ENCODE results near the gene ME3.

The ME3 gene

DNA sequence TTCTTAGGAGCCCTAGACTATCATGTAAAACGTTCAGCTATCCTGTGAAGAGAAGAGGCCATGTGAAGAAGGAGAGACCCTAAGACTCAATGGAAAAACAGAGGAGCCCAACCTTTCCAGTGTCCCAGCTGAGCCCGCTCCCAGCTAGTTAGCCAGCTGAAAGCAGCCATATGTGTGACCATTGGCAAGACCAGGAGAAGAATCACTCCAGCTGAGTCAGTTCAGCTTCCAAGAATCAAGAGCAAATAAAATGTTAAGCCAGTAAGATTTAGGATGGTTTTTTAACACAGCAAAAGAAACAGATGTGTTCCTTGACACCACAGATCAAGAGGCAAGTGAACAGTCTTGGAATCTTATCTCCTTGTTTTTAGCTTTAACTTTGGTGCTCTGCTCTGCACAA, 189.7 kb downstream of the ME3 start:
- no peak for DNase-seq

DNA sequence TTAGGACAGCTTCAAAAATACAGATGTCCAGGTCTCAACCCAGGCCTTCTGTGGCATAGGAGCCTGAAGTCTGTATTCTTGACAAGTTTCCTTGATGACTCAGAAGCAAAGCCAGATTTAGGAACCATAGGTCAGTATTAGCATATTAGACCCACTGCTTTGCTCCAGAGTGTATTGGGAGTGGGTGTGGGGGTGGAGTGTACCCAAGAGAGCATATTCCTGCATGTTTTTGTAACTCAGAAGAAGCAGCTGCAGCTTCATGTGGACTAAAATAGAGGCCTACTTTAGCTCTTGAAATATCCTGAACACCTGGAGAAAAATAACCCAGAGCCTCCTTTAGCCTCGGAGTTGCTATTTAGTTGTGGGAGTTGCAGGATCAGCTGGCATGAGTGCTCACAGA, 191.0 kb downstream of the ME3 start:
- no peak for DNase-seq

DNA sequence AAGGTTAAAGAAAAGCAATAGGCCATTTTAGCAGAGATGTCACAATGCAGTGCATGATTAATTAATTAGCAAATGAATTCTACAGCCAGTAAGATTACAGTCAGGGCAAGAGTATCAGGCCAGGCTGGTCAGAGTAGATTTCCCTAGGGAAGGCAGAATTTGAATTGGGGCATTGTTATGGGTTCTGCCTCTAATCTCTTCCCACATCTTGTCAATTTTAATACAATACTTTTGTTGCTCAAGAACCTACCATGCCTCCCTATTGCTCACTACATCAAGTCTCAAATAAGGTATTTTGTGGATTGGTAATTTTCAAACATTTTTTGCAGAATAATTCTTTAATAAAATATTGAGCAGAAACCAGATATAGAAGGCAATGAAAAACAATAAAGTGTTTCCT, 194.1 kb downstream of the ME3 start:
- DNase-seq = no peak

DNA sequence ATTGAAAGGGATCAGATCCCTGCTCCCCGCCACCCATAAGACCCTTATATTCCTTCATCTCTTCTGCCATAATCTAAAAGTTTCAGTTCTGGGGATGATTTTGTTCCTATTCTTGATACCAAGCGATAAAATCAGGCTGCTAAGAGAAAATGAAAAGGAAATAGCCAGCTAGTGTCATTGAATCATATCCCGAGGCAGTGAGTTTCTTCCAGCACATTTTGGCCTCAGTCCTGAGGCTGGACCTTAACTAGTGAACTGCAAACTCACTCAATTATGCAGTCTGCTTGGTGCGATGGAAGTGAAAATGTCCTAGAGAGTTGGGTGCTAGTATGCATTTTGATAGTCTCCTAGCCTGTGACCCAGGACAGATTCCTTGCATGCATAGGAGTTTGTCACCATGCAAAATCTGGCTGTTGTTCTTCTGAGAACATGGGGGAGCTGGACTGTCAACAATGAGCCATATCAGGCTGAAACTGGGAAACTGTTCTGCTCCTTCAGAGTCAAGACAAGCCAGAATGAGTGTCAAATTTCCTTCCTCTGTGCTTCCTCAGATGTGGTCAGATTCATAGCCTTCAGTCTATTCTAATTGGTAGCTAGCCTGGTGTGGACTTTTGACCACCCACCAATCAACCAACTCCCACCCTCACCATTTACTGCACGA, 194.8 kb downstream of the ME3 start:
- peak; percentile 21 for DNase-seq

DNA sequence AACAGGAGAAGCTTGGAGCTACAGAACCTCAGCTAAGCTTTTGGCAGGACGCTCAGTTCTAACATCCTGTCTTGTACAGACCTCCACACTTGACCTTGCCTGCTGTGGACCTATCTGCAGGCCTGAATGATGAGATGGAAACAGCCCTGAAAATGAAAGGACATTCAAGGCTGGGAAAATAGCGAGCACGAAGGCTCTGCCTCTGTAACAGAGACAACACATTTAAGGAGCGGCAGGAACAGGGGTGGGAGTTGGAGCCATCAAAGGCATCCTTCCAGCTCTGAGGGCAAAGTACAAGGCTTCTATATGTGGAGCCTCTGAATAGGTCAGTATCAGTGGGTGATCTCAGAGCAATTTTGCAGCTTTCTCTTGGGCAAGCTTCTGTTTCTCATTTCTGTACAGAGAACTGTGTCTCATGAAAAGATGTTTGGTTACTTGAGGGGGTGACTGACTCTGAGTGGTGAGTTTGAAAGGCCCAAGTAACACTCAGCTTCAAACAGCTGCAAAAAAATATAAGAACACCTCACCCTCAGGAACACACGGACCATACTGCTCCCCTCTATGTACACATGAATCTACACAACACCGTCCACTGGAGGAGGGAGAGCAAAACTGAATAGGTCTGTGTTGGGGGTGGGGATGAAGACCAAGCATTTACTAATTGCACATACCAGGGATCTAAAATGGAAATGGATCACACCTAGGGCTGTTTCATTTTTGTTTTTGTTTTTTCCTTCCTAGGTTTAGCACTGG, 196.1 kb downstream of the ME3 start:
- no peak for DNase-seq

DNA sequence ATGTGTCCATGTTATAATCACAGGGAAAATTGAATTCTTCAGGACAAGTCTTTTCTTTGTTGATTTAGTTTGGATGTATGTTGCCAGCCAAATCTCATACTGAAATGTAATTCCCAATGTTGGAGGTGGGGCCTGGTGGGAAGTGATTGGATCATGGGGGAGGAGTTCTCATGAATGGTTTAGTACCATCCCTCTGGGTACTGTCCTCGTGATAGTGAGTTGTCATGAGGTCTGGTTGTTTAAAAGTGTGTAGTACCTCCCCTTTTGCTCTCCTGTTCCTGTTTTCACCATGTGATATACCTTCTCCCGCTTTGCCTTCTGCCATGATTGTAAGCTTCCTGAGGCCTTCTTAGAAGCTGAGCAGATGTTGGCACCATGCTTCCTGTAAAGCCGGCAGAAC, 197.4 kb downstream of the ME3 start:
- no peak for DNase-seq

DNA sequence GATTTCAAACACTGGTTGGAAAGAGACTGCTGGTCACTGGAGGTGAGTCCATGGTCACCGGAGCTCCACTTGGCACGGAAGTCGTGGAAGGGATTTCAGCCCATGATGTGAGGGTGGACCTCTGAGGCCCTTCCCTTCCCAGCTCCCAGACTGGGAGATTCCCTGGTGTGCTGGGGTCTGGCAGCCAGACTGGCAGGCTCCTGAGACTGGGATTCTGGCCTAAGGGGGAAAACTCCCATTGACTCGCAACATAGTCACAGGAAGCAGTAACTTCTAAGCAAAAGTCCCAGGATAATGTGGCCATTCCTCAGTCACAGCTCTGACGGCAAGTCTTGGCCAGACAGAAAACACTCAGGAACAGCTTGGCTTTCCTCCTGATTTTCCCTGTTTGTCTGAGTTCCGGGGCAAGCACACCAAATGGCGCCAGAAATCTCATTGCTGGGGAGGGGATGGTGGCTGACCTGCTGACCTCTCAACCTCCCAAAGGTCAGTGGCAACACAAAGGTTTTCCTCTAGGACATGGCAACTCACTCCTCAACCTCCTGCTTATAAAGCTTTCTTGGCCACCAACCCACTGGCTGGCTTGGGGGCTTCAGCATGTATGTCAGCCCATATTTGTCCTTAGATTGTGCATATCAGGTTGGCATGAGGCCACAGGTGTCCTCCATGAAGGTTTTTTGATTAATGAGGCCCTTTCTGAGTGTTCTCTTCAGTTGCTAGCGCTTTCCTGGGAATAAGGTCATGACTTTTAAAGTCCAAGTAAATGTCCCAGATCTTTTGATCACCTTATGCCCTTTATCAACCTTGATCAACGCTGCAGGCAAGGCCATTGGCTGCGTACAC, 198.2 kb downstream of the ME3 start:
- peak; percentile 46 for DNase-seq

DNA sequence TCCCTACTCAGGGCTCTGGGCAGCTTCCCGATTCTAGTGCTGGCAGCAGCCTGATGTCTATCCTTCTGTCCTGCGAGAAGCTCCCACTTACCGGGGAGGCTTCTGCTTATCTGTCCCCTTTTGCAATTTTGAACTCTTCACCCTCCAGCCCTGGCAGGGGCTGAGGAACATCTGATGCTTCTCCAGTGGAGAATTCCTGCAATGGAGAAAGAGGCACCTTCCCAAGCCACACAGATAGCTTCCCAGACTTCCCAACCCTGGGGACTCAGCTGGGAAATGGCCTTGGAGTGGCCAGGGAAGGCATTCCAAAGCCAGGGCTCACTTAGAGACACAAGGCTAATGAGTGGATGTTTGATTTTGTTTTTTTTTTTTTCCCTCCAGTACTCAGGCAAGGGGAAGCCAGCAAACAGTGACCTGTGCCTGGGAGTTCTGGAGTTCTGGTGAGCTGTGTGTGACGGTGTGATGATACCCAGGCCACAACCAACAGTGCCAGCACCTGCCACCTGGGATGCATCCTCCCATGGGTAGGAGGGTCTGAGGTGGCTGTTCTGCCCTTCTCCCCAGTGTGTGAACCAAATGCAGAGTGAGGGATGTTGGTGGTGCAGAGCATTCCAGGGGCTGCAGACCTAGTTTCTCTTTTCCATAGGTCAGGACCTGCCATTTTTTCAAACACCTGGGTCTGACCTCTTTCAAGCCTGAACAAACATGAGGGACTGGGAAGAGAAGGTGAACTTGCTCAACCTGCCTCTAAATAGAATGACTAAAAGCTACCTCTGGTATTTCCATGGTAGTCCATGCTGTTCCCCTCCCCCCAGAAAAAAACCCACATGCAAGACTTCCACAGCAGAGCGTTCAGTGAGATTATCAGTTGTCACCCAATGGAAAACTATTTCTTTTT, 202.7 kb downstream of the ME3 start:
- DNase-seq = no peak

DNA sequence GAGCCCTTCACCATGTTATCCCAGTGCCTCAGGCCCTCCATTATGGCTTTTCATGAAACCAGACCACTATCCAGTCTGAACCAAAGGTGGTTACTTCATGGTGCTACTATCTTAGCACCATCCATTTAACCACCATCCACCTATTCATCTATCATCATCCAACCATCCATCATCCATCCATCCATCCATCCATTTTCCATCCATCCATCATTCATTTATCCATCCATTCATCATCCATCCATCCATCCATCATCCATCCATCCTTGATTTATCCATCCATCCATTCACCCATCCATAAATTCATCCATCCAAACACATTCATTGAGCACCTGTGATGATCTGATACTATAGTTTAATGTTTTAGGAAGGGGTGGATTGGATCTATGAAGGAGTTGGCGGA, 204.2 kb downstream of the ME3 start:
- no peak for DNase-seq

DNA sequence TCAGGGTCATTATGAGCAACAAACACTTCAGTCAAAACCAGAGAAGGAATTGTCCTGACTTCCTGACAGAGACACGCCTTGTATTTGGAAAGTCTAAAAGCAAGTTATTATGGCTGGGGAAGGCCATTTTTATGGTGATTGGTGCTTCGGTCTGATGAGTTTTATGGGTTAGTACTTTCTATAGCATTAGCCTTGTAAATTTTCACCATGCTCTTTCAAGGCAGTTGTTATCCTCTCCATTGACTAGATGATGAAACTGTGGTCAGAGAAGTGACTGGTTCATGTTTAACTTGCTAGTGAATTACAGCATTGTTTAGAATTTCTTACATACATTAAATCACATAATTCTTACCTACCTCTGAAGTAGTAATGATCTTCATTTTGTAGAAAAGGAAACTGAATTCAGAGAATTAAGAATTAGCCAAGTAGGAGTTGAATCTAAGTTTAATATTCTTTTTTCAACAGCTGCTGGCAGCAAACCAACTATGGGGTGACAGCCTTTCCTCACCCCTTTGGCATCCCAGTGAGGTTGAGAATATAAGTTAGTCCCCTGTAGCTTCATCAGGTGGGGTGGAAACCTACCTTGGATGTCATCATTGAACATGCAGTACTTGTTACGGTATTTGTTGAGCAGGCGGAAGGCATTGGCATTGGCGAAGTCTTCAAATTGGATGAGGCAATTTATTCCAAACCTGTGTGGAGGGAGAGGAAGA, 207.8 kb downstream of the ME3 start:
- no peak for DNase-seq

DNA sequence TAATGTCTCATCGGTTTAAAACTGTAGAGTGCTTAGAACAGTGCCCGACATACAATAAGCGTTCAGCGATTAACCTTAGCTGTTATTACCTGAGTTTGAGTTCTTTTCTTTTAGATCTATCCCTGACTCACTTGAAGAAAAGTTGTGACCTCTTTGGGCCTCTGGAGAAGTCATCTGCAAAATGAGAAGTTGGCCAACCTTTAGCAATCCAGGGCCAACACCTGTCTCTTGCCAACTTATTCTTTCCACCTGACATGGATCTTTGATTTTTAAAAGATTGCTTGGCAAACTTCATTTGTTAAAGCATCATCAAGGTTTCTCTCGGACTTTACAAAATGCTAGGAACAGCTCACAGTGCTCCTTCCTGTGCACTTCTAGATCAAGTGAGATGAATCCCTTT, 208.5 kb downstream of the ME3 start:
- DNase-seq = no peak

DNA sequence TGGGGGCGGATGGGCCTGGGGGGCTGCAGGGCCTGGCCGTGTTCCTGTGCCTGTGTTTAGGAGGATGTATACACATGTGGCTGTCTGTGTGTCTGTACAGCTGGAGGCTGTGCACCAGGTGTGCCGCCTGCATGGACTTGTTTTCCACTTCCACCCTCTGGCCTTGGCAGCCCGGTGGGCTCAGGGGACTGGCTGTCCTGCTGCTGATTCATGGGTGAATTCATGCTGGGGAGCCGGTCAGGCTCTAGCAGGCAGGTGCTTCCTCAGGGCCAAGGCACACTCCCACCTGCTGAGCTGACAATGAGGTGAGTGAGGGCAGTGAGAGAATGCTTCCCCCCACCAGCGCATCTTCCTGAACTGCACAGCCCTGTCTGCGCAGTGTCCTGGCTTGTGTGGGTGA, 209.3 kb downstream of the ME3 start:
- DNase-seq = no peak

DNA sequence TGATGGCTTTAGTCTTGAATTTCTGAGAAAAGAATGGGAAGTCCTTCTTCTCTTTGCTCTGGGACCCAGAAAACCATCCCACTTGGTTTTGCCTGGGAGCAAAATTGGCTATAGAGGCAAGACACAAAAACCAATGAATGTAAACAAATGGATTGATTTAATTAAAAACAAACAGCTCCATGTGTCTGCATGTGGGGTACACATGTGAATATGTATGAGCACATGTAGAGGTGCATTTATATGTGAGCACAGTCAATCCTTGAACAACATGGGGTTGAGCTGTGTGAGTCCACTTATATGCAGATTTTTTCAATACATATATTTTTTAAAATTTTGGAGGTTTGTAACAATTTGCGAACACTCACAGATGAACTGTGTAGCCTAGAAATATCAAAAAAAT, 210.5 kb downstream of the ME3 start:
- no peak for DNase-seq

DNA sequence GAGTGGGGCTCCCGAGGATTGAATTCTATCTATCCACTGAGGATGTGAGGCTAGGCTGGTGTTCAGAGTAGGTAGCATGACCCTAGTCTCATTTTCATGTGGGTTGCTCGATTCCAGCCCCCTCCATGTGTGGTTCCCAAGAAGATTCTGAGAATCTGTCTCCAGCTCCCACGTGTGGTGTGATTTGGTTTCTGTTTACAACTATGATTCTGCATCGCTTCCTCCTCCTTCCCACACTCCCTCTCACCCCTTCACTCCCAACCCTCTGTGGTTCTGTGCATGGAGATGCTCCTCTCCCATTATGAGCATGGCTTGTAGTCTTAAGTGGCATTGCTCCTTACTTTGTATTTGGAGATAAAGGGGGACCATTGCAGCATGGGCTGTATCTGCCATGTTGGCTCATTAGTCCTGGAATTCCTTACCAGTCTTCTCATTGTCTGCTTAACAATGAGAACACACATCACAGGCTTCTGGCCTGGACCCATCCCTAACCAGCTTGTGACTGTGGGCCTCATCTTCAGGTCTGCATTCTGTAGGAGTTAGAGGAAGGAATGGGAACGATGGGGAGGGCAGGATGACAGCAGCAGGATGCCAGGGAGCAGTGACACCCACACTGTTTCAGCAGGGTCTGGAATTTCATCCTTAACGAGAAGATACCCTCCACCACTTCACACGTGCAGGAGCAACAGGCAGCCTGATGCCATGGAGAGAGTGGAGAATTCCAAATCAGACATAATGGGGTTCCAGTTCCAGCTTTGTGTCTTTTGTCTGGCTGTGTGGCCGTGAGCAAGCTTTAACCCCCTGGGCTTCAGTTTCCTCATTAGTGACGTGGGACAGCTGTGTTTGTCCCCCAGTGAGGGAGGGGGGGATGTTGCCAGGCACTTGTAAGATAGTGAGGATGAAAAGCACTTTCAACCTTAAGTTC, 211.7 kb downstream of the ME3 start:
- peak; percentile 72 for DNase-seq

DNA sequence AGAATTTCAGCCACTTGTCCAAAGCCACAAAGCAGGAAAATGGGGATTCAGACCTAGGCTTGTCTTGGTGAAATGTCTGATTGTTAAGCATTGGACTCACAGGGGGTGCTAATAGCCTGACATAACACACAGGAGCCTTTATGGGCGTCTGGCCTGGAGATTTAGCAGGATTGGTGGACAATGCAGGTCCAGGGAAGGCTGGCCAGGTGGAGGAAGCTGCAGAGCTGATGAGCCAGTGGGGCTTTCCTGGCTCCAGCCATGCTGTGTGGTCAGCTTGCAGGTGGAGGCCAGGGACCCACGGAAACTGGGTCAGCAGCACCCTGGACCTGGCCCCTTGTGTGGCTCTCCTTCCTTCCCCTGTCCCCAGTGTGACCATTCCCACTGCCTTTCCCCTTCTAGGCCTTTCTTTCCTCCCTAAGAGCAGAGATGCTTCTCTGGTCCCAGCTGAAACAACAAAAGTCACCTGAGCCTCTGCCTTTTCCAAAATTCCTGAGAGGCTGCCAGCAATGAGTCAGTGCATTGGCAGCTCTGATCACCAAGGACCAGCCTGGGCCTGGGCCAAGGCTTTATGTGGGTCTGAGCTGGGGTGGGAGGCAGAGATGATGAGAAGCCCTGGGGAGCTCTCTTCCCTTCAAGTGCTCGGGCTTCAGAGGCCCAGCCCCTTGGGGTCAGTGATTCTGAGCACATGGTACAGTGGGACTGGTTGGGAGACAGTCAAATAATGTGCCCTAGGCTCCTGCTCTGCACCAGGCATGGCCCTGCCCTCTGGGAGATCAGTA, 212.5 kb downstream of the ME3 start:
- peak; percentile 95 for DNase-seq

DNA sequence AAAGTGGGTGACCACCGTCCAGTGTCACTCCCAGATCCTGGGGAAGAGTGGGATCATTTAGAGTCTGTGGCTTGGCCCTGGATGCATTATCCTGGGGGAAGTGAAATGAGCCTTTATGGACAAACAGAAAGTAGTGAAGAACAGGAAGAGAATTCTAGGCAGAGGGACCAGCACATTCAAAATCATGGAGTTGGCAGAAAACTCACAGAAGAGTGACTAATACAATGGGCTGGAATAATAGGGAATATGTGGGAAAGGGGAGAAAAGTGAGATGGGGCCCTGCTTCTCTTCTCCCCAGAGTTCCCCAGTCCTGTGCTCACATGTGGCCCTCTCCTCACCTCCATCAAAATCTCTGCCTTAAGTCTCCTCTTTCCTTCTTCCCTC, 213.4 kb downstream of the ME3 start:
- DNase-seq = no peak

DNA sequence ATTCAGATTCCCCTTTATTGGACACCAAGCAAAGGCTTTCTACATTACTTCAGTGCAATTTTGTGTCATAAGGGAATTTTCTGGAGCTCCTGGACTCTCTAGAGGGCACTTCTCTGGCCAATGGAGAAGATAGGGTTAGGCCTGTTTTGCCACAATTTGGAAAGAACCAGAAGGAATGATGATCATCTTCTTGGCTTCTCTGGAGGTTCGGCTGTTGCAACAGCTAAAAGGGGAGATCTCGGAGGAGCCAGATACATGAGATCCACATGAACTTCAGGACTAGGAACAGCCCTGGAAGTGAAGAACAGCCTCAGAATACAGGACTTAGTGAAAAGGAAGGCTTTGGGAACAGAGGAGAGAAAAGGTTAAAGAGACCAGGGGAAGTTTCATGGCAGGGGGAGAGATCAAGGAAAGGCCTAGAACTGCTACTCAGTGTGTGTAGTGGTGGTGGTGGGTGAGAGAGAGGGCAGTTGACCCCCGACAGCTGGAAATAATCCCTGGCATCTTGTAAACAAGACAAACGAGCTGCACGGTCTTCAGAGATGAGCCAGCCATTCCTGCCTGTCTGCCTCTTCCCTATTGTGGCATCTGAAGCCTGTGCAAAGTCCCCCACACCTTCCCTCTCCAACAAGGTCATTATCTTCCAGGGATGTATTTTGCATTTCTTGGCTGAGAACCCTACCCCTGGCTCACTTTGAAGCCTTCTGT, 214.0 kb downstream of the ME3 start:
- DNase-seq = no peak

DNA sequence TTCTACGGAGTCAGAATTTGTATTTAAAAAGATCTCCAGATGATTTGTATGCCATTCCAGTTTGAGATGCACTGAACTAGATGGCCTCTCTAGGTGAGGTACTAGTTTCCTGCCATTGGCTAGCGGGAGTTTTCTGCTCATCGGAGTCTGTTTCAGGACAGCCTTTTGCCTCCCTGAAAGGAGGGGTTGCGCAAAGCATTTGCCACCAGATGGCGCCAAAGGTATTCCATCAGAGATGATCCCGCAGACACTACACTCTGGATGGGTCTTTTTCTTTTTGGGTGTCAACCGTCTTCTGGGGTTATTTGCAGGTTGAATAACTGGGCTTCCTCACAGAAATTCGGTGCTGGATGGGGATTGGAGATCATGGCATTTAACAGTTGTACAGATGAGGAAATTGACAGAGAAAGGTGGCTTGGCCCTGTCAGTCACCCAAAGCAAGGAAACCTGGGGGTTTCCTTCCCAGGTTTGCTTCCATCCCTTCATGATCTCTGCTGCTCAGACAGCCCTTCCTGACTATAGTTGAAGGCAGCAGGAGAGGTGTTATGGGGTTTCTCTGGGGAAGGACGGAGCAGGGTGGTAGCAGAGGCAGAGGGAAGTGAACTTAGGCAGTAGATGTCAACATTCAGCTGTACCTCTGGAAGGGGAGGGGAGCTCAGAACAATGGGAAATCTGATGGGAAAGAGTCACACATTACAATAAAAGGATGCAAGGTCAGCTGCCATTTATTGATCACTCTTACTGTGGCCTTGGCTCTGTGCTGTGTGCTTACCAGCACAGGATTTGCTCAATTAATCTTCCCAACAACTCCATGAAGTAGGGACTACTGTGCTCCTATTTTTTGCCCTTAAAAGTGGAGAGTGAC, 216.1 kb downstream of the ME3 start:
- peak; percentile 58 for DNase-seq
